GM19025 (cell line): ENCODE data around the gene ATRX.
"Not testable (repeated sequence)": the region's sequence is repeated elsewhere in the genome, so short reads cannot be mapped to it uniquely, and the experiment has no call there.

ENCODE experiments used
- ATAC-seq: cut with Tn5 transposase; IDR thresholded peaks from one replicate; pipeline ENCODE4 v1.9.1; 2021; ENCODE audit warnings: mild to moderate bottlenecking, low read depth, moderate library complexity; ENCODE audit not compliant: unreplicated experiment

Gene ATRX

GRCh38 chrX:77510007-77510406, 276.0 kb downstream of the ATRX start:
- no peak for ATAC-seq

GRCh38 chrX:77505227-77505626, 280.8 kb downstream of the ATRX start:
- ATAC-seq = no peak

DNA sequence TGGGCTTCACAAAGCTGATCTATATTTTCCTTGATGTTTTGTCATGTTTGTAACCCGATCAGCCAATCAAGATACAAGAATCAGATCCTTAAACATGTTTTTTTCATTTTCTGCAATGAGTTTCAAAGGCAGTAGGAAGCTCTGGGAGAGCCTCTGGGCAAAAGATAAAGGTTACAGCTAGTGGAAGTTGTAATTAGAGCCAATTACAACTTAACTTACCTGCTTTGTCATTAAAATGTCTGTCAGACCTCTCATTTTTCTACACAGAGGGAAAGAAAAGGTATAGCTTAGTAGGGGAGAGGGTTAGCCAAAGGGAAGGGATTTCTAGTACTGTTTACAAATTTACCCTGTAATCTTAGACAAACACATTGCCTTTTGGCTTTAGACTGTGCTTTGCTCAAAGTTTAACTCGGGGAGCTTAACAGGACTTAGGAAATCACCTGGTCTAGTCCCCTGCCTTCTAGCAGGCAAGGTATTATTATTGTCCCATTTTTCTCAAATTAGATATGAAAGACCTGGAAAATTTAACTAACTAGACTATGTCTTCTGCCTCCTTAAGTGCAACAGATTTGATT, 283.0 kb downstream of the ATRX start:
- ATAC-seq = no peak

- ATAC-seq = not testable (repeated sequence)
Observed at GRCh38 chrX:77500164-77500563, 285.9 kb downstream of the ATRX start.

DNA sequence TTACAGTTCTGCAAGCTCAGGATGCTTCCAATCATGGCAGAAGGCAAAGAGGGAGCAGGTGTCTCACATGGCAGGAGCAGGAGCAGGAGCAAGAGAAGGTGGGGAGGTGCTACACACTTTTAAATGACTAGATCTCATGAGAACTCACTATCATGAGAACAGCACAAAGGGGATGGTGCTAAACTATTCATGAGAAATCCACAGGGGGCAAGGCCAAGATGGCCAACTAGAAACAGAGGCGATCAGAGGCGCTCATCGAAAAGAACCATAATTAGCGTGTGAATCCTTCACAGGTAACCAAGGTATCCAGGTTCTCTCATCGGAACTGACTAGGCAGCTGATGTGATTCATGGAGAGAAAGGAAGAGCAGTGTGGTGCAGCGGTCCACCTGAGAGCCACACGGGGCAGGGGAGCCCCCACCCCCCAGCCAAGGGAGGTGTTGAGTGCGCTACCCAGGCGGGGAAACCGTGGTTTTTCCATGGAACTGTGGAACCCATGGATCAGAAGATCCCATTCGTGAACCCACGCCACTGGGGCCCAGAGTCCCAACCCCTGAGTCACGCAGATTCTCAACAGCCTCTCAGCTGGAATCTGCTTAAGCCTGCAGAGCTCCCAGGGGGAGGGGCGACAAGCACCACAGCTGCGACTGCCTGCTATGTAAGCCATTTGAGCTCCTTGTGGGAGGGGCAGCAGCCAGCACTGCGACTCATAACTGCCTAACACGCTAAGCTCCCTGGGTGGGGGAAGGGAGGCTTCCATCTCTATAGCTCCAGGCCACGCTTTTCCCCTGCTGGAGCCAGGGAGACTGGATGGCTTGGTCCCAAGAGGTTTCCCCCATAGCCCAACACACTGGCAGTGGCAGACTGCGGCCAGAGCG, 292.1 kb downstream of the ATRX start:
- no peak for ATAC-seq

GRCh38 chrX:77484045-77484444, 302.0 kb downstream of the ATRX start:
- ATAC-seq = no peak

GRCh38 chrX:77455437-77455836, 330.6 kb downstream of the ATRX start:
- no peak for ATAC-seq
